ENCODE results near the gene METTL1.
"Not testable (repeated sequence)": the region's sequence is repeated elsewhere in the genome, so short reads cannot be mapped to it uniquely, and the experiment has no call there.

Gene METTL1

DNA sequence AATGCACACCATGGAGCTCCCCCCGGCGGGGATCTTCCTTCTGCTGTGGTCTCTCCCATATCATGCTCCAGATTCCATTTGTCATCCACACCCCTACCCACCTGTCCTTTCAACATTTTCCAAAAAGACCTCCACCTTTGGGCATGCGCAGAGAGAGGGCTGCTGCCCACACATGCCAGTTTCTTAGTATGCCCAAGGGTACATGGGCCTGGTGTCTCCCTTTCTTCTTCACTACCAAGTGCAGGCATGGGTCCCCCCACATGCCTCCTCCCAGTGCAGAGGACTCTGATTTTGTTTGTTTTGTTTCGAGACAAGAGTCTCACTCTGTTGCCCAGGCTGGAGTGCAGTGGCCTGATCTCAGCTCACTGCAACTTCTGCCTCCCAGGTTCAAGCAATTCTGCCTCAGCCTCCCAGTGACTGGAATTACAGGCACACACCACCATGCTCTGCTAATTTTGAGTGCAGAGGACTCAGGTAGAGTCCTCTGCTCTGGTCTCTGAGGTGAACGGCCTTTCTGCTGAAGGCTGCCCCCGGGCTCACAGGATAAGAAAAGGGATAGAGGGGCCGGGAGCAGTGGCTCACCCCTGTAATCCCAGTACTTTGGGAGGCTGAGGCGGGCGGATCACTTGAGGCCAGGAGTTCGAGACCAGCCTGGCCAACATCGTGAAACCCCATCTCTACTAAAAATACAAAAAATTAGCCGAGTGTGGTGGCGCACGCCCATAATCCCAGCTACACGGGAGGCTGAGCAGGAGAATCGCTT, 49.9 kb downstream of the METTL1 start:
- DNase-seq, result not testable (repeated sequence)

DNA sequence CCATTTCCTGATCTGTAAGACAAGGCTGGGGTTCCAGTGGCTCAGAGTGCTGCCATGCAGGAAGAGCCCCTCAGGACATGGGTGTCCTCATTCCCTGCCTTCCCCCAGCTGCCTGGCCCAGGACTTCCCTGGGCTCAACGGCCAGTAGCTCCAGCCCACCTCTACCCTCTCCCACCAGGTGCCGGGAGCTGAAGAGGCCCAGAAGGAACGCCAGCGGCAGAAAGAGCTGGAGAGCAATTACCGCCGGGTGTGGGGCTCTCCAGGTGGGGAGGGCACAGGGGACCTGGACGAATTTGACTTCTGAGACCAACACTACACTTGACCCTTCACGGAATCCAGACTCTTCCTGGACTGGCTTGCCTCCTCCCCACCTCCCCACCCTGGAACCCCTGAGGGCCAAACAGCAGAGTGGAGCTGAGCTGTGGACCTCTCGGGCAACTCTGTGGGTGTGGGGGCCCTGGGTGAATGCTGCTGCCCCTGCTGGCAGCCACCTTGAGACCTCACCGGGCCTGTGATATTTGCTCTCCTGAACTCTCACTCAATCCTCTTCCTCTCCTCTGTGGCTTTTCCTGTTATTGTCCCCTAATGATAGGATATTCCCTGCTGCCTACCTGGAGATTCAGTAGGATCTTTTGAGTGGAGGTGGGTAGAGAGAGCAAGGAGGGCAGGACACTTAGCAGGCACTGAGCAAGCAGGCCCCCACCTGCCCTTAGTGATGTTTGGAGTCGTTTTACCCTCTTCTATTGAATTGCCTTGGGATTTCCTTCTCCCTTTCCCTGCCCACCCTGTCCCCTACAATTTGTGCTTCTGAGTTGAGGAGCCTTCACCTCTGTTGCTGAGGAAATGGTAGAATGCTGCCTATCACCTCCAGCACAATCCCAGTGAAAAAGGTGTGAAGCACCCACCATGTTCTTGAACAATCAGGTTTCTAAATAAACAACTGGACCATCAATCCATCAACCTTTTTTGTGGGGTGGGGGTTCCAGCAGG, 51.0 kb downstream of the METTL1 start:
- no peak for DNase-seq

DNA sequence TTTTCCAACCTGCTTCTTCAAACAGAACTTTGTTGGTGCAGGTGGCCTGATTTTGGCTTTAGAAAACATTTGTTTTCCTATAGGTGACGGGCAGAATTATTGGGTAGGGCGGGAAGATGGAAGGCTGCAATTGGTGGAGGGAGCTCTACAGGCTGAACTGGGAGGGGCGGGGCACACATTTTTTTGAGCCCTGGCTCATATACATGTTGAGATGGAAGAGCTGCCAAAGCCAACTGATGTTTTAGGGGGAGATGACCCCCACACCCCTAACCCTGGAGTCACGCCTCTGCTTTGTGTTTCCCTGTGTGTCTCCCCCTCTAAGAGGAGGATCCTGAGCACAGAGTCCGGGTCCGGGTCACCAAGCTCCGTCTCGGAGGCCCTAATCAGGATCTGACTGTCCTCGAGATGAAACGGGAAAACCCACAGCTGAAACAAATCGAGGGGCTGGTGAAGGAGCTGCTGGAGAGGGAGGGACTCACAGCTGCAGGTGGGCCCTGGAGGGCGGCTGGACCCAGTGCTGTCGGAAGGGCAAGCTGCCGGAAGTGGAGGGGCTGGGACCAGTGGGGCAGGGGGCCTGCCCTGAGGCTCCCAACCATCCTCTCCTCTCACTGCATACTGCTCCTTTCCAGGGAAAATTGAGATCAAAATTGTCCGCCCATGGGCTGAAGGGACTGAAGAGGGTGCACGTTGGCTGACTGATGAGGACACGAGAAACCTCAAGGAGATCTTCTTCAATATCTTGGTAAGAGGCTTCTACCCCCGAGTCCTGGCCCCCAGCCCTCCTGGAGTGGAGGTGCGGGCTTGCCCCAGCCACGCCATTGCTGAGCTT, 51.9 kb downstream of the METTL1 start:
- no peak for DNase-seq

DNA sequence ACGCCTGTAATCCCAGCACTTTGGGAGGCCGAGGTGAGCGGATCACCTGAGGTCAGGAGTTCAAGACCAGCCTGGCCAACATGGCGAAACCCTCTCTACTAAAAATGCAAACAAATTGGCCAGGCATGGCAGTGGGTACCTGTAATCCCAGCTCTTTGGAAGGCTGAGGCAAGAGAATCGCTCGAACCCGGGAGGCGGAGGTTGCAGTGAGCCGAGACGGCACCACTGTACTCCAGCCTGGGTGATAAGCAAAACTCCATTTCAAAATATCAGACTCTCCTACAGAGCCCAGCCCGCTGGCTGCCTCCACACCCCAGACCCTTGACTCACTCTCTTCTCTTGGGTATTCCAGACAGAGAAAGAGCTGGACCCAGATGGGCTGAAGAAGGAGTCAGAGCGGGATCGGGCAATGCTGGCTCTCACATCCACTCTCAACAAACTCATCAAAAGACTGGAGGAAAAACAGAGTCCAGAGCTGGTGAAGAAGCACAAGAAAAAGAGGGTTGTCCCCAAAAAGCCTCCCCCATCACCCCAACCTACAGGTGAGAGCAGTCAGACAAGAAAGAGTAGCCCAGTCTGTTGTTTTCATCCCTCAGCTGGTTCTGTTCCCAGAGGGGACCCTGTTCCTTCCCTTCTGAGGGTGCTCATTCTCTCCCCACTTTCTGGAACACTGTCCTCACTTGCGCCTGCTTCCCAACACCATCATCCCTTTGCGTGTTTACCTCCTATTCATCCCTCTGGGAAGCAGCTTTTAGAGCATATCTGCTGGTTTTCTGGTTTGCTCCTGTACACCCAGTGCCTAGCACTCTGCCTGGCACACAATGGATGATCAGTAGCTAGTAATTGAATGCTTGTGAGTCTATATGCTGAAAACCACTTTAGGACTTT, 53.0 kb downstream of the METTL1 start:
- DNase-seq, result no peak
